CD4-positive, alpha-beta T cell (primary cell): ENCODE measurements around the gene COMMD3. TPM values are rescaled to one million over a fixed set of nuclear protein-coding genes. Genes with fewer than 3 reads are reported as not detected.

ENCODE experiments used
- ATAC-seq: fragments of 200-7000 bp; cut with Tn5 transposase; one replicate; pipeline ENCODE4 v1.10.0; 2022; ENCODE audit warnings: mild to moderate bottlenecking; ENCODE audit not compliant: poor library complexity
- CTCF ChIA-PET: fragments of 350-600 bp; sonication (Branson Sonifier 250); formaldehyde crosslinking; loops from one replicate; lab custom pipeline; 2021; ENCODE audit warnings: antibody characterized with exemption, inconsistent platforms; lab: Charles Lee
- POLR2A ChIA-PET: fragments of 350-600 bp; sonication (Branson Sonifier 250); formaldehyde crosslinking; loops from one replicate; lab custom pipeline; 2021; ENCODE audit warnings: antibody characterized with exemption, inconsistent platforms; lab: Charles Lee
- DNase-seq, 14 experiments: peaks; one replicate each; pipeline ENCODE4 v3.0.0-alpha.2; 2013 to 2020; ENCODE audit warnings: mixed read lengths in 2 of 14
- H3K27ac ChIP-seq, 2 donors: one replicate each; pipeline versions ENCODE4 v1.5.1 to v1.7.0; 2013; ENCODE audit warnings: low read length in 2 of 2, low read depth in 1 of 2, mild to moderate bottlenecking in 1 of 2
- H3K27me3 ChIP-seq, 2 experiments: 1 replicate in 1 of 2; 2 replicates in 1 of 2; pipeline versions ENCODE4 v1.6.1 to v1.7.0; 2013; ENCODE audit warnings: low read length in 2 of 2, control low read depth in 1 of 2, mild to moderate bottlenecking in 1 of 2, moderate library complexity in 1 of 2; ENCODE audit not compliant: insufficient read depth in 2 of 2, control insufficient read depth in 1 of 2
- H3K36me3 ChIP-seq: one replicate; pipeline ENCODE4 v1.6.1; 2013; ENCODE audit warnings: low read length, control low read depth; ENCODE audit not compliant: insufficient read depth
- H3K4me1 ChIP-seq: one replicate; pipeline ENCODE4 v1.6.1; 2013; ENCODE audit warnings: low read length, control low read depth; ENCODE audit not compliant: insufficient read depth
- H3K4me3 ChIP-seq: one replicate; pipeline ENCODE4 v1.5.1; 2013; ENCODE audit warnings: mild to moderate bottlenecking, low read length, moderate library complexity
- H3K9me3 ChIP-seq, 2 experiments: 1 replicate in 1 of 2; 2 replicates in 1 of 2; pipeline versions ENCODE4 v1.6.1 to v1.7.0; 2013; ENCODE audit warnings: low read length in 2 of 2, mild to moderate bottlenecking in 2 of 2, control low read depth in 1 of 2, moderate library complexity in 1 of 2; ENCODE audit not compliant: control insufficient read depth in 1 of 2, insufficient read depth in 1 of 2
- H3K27ac Mint-ChIP-seq: one replicate; pipeline ENCODE4 v1.8.0; 2020; ENCODE audit warnings: mixed read lengths
- H3K27me3 Mint-ChIP-seq: one replicate; pipeline ENCODE4 v1.8.0; 2021; ENCODE audit warnings: mixed read lengths
- H3K36me3 Mint-ChIP-seq: one replicate; pipeline ENCODE4 v1.8.0; 2021; ENCODE audit warnings: low read depth, mixed read lengths
- H3K4me1 Mint-ChIP-seq: one replicate; pipeline ENCODE4 v1.8.0; 2021; ENCODE audit warnings: low read depth, mixed read lengths
- H3K4me3 Mint-ChIP-seq: one replicate; pipeline ENCODE4 v1.8.0; 2020; ENCODE audit warnings: mild to moderate bottlenecking, mixed read lengths
- H3K9me3 Mint-ChIP-seq: one replicate; pipeline ENCODE4 v1.8.0; 2020; ENCODE audit warnings: mixed read lengths
- intact Hi-C, 2 experiments: fragments of 100-400 bp; cut with DNase I in 1 of 2; cut with micrococcal nuclease in 1 of 2; formaldehyde crosslinking; loops; one replicate each; pipeline versions ENCODE4 v1.15.1 to v1.9.0; 2023 to 2025; cut with DNase I, micrococcal nuclease
- total RNA-seq, 174 experiments: library from RNA in 2 of 174; stranded (reverse) in 2 of 174; gene quantifications; one replicate each; pipeline ENCODE4 v1.2.3 and lab custom pipeline; 2021 to 2026
- TF ChIP-seq, protein P1 (sequence below): fragments of 200-600 bp; IDR thresholded peaks from one replicate; pipeline ENCODE4 v1.8.0; 2022; ENCODE audit warnings: antibody characterized with exemption, mild to moderate bottlenecking

COMMD3 gene
- total RNA-seq, 2 experiments from 2014 or later: 43.2 to 51.0 TPM

DNA sequence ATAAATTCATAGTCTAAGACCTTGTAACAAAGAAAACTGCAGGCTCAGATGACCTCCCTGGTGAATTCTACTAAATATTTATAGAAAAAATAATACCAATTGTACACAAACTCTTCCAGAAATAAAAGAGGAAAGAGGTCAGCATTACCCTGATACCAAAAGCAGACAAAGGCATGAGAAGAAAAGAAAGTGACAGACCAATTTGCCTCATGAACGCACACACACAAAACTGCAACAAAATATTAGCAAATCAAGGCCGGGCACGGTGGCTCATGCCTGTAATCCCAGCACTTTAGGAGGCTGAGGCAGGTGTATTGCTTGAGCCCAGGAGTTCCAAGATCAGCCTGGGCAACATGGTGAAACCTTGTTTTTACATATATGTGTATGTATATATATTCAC is 12.7 kb upstream of the COMMD3 start:
- Mint-ChIP-seq H3K27ac (no peak overlapping the region), H3K4me3 (no peak overlapping the region), H3K36me3 (no peaks in the 10 kb centered on the region), H3K9me3 (no peaks in the 10 kb centered on the region), H3K4me1 (no peaks in the 10 kb centered on the region), H3K27me3 (peaks cover 4% of the 10 kb centered on the region)
- TF ChIP-seq, protein P1, sequence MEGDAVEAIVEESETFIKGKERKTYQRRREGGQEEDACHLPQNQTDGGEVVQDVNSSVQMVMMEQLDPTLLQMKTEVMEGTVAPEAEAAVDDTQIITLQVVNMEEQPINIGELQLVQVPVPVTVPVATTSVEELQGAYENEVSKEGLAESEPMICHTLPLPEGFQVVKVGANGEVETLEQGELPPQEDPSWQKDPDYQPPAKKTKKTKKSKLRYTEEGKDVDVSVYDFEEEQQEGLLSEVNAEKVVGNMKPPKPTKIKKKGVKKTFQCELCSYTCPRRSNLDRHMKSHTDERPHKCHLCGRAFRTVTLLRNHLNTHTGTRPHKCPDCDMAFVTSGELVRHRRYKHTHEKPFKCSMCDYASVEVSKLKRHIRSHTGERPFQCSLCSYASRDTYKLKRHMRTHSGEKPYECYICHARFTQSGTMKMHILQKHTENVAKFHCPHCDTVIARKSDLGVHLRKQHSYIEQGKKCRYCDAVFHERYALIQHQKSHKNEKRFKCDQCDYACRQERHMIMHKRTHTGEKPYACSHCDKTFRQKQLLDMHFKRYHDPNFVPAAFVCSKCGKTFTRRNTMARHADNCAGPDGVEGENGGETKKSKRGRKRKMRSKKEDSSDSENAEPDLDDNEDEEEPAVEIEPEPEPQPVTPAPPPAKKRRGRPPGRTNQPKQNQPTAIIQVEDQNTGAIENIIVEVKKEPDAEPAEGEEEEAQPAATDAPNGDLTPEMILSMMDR: no peak
- Histone ChIP-seq H3K4me1 (no peaks in the 10 kb centered on the region), H3K27ac (no peak overlapping the region), H3K27me3 (peaks cover 0 to 8% of the 10 kb centered on the region in 2 experiments), H3K36me3 (no peaks in the 10 kb centered on the region), H3K9me3 (no peaks in the 10 kb centered on the region), H3K4me3 (no peak overlapping the region)
- CTCF ChIA-PET: no interaction called here
- DNase-seq (no peak), ATAC-seq (no peak)
- POLR2A ChIA-PET: no interaction called here
- intact Hi-C loops: no loop called here

GRCh38 chr10:22305721-22306120 is 10.5 kb upstream of the COMMD3 start:
- Mint-ChIP-seq H3K4me3 (no peak overlapping the region), H3K9me3 (no peaks in the 10 kb centered on the region), H3K36me3 (no peaks in the 10 kb centered on the region), H3K27ac (no peak overlapping the region), H3K4me1 (no peaks in the 10 kb centered on the region), H3K27me3 (no peaks in the 10 kb centered on the region)
- peaks cover 0 to 8% of the 10 kb centered on the region in 2 experiments for H3K27me3 ChIP-seq
- no peaks in the 10 kb centered on the region for H3K36me3 ChIP-seq
- POLR2A ChIA-PET: no interaction called here
- no peaks in the 10 kb centered on the region for H3K4me1 ChIP-seq
- H3K4me3 ChIP-seq: no peak overlapping the region
- H3K27ac ChIP-seq: no peak overlapping the region
- CTCF ChIA-PET: interaction anchor here (0.5 kb wide), 1 partner anchor 60 kb away, joined by 3 read pairs; no protein-coding TSS in a partner anchor
- intact Hi-C loops: no loop called here
- no peaks in the 10 kb centered on the region for H3K9me3 ChIP-seq
- DNase-seq (no peak), ATAC-seq (no peak)
- TF ChIP-seq, protein P1: no peak

GRCh38 chr10:22308390-22308789 is 7.8 kb upstream of the COMMD3 start:
- no peak overlapping the region for H3K27ac Mint-ChIP-seq
- intact Hi-C loops: no loop called here
- H3K4me1 ChIP-seq: no peaks in the 10 kb centered on the region
- H3K27me3 Mint-ChIP-seq: no peaks in the 10 kb centered on the region
- CTCF ChIA-PET: no interaction called here
- H3K4me3 Mint-ChIP-seq: no peak overlapping the region
- H3K27ac ChIP-seq: no peak overlapping the region
- no peak overlapping the region for H3K4me3 ChIP-seq
- H3K27me3 ChIP-seq: peaks cover 0 to 8% of the 10 kb centered on the region in 2 experiments
- no peaks in the 10 kb centered on the region for H3K36me3 Mint-ChIP-seq
- DNase-seq (no peak), ATAC-seq (no peak)
- no peaks in the 10 kb centered on the region for H3K4me1 Mint-ChIP-seq
- TF ChIP-seq, protein P1: no peak
- no peaks in the 10 kb centered on the region for H3K9me3 Mint-ChIP-seq
- no peaks in the 10 kb centered on the region for H3K9me3 ChIP-seq
- POLR2A ChIA-PET: interaction anchor here (1.3 kb wide), 1 partner anchor 11 kb away, joined by 4 read pairs; no protein-coding TSS in a partner anchor
- no peaks in the 10 kb centered on the region for H3K36me3 ChIP-seq
